Neural cell (in vitro differentiated cells): ENCODE results near the gene ALOX5. TPM values are rescaled to one million over a fixed set of nuclear protein-coding genes. Genes with fewer than 3 reads are reported as not detected.

Experiments
- H2AFZ ChIP-seq: fragments of 200-600, 300-800 bp; sonication (generic), shearing (Covaris generic); 2 replicates; pipeline ENCODE4 v1.6.0; 2014; ENCODE audit warnings: low read depth, mild to moderate bottlenecking, antibody characterized with exemption, low read length, moderate library complexity
- H3F3A ChIP-seq: fragments of 200-600 bp; shearing (Covaris generic); 2 replicates; pipeline ENCODE4 v1.6.1; 2016; ENCODE audit warnings: mild to moderate bottlenecking, moderate library complexity, mixed read lengths, antibody characterized with exemption, low read length; ENCODE audit not compliant: insufficient read depth, poor library complexity, severe bottlenecking
- H3K27ac ChIP-seq: fragments of 200-600, 300-800 bp; sonication (generic), shearing (Covaris generic); 2 replicates; pipeline ENCODE4 v1.5.1; 2014; ENCODE audit warnings: mild to moderate bottlenecking, low read length, moderate library complexity
- H3K27me3 ChIP-seq: fragments of 300-800, 200-600 bp; sonication (generic), shearing (Covaris generic); 2 replicates; pipeline ENCODE4 v1.6.0; 2014; ENCODE audit warnings: mild to moderate bottlenecking, low read depth, low read length, moderate library complexity; ENCODE audit not compliant: insufficient read depth
- H3K36me3 ChIP-seq: fragments of 300-800, 200-600 bp; sonication (generic), shearing (Covaris generic); 2 replicates; pipeline ENCODE4 v1.5.1; 2014; ENCODE audit warnings: mild to moderate bottlenecking, antibody characterized with exemption, low read length, moderate library complexity; ENCODE audit not compliant: insufficient read depth
- H3K4me2 ChIP-seq: fragments of 300-800, 200-600 bp; sonication (generic), shearing (Covaris generic); 2 replicates; pipeline ENCODE4 v1.6.0; 2014; ENCODE audit warnings: mild to moderate bottlenecking, low read length
- H3K4me3 ChIP-seq: fragments of 300-800, 200-600 bp; sonication (generic), shearing (Covaris generic); 2 replicates; pipeline ENCODE4 v1.5.1; 2014; ENCODE audit warnings: mild to moderate bottlenecking, low read length, moderate library complexity
- H3K79me2 ChIP-seq: fragments of 200-600 bp; shearing (Covaris generic); replicated peaks from 2 replicates; pipeline ENCODE4 v1.6.0; 2014; ENCODE audit warnings: mild to moderate bottlenecking, low read length, moderate library complexity; ENCODE audit not compliant: insufficient read depth
- H3K9ac ChIP-seq: fragments of 300-800, 200-600 bp; sonication (generic), shearing (Covaris generic); 2 replicates; pipeline ENCODE4 v1.6.1; 2016; ENCODE audit warnings: mild to moderate bottlenecking, low read length, mixed read lengths
- H3K9me2 ChIP-seq: fragments of 200-600 bp; shearing (Covaris generic); 2 replicates; pipeline ENCODE4 v1.6.1; 2016; ENCODE audit warnings: mild to moderate bottlenecking, low read length, mixed read lengths; ENCODE audit not compliant: insufficient read depth
- H3K9me3 ChIP-seq: fragments of 200-600, 300-800 bp; sonication (generic), shearing (Covaris generic); 2 replicates; pipeline ENCODE4 v1.6.1; 2016; ENCODE audit warnings: mild to moderate bottlenecking, mixed run types, low read length, moderate library complexity, mixed read lengths
- H4K20me1 ChIP-seq: fragments of 200-600 bp; shearing (Covaris generic); 2 replicates; pipeline ENCODE4 v1.6.1; 2016; ENCODE audit warnings: mild to moderate bottlenecking, mixed run types; ENCODE audit not compliant: insufficient read depth
- CTCF ChIP-seq: fragments of 450-650 bp; IDR thresholded peaks from 2 replicates; pipeline ENCODE4 v1.5.1; 2014; ENCODE audit warnings: antibody characterized with exemption, mild to moderate bottlenecking, moderate library complexity; ENCODE audit not compliant: poor library complexity, severe bottlenecking
- EP300 ChIP-seq: fragments of 450-650 bp; conservative IDR thresholded peaks from 2 replicates; pipeline ENCODE4 v1.6.1; 2014; ENCODE audit warnings: antibody characterized with exemption, mild to moderate bottlenecking, moderate library complexity; ENCODE audit not compliant: poor library complexity, severe bottlenecking
- EZH2 ChIP-seq: fragments of 200-600, 300-800 bp; shearing (Covaris generic), sonication (generic); IDR thresholded peaks from 2 replicates; pipeline ENCODE4 v1.6.1; 2014; ENCODE audit warnings: antibody characterized with exemption, low read length, borderline replicate concordance, mild to moderate bottlenecking; ENCODE audit not compliant: insufficient read depth, poor library complexity, severe bottlenecking
- MXI1 ChIP-seq: fragments of 450-650 bp; conservative IDR thresholded peaks from 2 replicates; pipeline ENCODE4 v1.6.1; 2014; ENCODE audit warnings: antibody characterized with exemption, mild to moderate bottlenecking; ENCODE audit not compliant: poor library complexity, severe bottlenecking
- POLR2AphosphoS5 ChIP-seq: IDR thresholded peaks from 2 replicates; pipeline ENCODE4 v1.6.1; 2012
- RAD21 ChIP-seq: fragments of 450-650 bp; conservative IDR thresholded peaks from 2 replicates; pipeline ENCODE4 v1.6.1; 2014; ENCODE audit warnings: antibody characterized with exemption, mild to moderate bottlenecking, moderate library complexity
- SMC3 ChIP-seq: fragments of 450-650 bp; conservative IDR thresholded peaks from 2 replicates; pipeline ENCODE4 v1.6.1; 2014; ENCODE audit warnings: antibody characterized with exemption, mild to moderate bottlenecking, moderate library complexity; ENCODE audit not compliant: poor library complexity
- TAF1 ChIP-seq: IDR thresholded peaks from 2 replicates; pipeline ENCODE4 v1.6.1; 2012; ENCODE audit warnings: low read depth
- polyA plus RNA-seq: library from polyadenylated mRNA; depleted of rRNA; stranded (reverse); fragments of >200 nt; gene quantifications from 2 replicates; pipeline ENCODE4 v1.2.3, GENCODE V29; 2014
- TF ChIP-seq, protein P1 (sequence below): IDR thresholded peaks from 2 replicates; pipeline ENCODE4 v1.6.1; 2012; ENCODE audit warnings: borderline replicate concordance

ALOX5 gene
- polyA plus RNA-seq, 1 donor from 2014 or later: not detected

DNA sequence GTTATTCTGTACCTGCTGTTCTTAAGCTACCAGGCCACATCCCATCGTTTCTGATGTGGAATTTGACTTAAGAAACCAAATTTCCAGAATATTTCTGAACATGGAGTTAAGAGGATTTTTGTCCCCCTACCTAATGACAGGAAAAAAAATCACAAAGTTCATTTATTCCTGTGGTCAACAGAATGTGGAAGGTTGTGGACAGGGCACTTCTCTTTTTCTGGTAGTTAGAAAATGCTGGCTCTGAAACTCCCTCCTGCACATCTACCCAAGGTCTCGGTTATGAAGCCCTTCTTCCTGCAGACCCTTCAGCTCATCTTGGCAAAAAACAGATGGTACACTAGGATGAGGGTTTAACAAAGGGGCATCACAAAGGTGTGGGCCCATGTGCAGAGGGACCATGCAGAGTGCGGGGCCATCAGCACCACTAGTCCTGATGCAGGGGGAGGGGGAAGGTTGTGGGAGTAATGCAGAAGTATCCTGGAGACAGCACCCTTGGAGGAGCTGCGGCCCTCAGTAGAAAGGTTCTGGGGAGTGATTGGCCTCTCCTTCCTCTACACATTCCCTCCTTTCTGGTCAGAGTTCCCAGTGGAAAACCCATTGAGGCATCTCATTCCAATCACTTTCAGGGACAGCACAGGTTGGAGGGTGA lies 9.8 kb downstream of the ALOX5 start:
- no peaks in the 10 kb centered on the region for H3K36me3 ChIP-seq
- no peak overlapping the region for H3K9ac ChIP-seq
- no peak overlapping the region for H3K4me3 ChIP-seq
- no peak overlapping the region for H2AFZ ChIP-seq
- H3F3A ChIP-seq: no peaks in the 10 kb centered on the region
- no peaks in the 10 kb centered on the region for H3K79me2 ChIP-seq
- no peaks in the 10 kb centered on the region for H4K20me1 ChIP-seq
- H3K9me3 ChIP-seq: no peaks in the 10 kb centered on the region
- no peak for TF ChIP-seq MXI1
- TF ChIP-seq, protein P1, sequence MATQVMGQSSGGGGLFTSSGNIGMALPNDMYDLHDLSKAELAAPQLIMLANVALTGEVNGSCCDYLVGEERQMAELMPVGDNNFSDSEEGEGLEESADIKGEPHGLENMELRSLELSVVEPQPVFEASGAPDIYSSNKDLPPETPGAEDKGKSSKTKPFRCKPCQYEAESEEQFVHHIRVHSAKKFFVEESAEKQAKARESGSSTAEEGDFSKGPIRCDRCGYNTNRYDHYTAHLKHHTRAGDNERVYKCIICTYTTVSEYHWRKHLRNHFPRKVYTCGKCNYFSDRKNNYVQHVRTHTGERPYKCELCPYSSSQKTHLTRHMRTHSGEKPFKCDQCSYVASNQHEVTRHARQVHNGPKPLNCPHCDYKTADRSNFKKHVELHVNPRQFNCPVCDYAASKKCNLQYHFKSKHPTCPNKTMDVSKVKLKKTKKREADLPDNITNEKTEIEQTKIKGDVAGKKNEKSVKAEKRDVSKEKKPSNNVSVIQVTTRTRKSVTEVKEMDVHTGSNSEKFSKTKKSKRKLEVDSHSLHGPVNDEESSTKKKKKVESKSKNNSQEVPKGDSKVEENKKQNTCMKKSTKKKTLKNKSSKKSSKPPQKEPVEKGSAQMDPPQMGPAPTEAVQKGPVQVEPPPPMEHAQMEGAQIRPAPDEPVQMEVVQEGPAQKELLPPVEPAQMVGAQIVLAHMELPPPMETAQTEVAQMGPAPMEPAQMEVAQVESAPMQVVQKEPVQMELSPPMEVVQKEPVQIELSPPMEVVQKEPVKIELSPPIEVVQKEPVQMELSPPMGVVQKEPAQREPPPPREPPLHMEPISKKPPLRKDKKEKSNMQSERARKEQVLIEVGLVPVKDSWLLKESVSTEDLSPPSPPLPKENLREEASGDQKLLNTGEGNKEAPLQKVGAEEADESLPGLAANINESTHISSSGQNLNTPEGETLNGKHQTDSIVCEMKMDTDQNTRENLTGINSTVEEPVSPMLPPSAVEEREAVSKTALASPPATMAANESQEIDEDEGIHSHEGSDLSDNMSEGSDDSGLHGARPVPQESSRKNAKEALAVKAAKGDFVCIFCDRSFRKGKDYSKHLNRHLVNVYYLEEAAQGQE: no peak
- TF ChIP-seq EP300: no peak
- no peak for TF ChIP-seq POLR2AphosphoS5
- TF ChIP-seq EZH2: no peak
- H3K9me2 ChIP-seq: no peaks in the 10 kb centered on the region
- no peaks in the 10 kb centered on the region for H3K27me3 ChIP-seq
- no peak overlapping the region for H3K27ac ChIP-seq
- no peak overlapping the region for H3K4me2 ChIP-seq

GRCh38 chr10:45386657-45387056 lies 12.6 kb downstream of the ALOX5 start:
- no peaks in the 10 kb centered on the region for H3K79me2 ChIP-seq
- no peak overlapping the region for H2AFZ ChIP-seq
- H3K9ac ChIP-seq: no peak overlapping the region
- no peaks in the 10 kb centered on the region for H3F3A ChIP-seq
- H3K27me3 ChIP-seq: no peaks in the 10 kb centered on the region
- H3K9me2 ChIP-seq: no peaks in the 10 kb centered on the region
- no peak overlapping the region for H3K4me3 ChIP-seq
- H3K36me3 ChIP-seq: no peaks in the 10 kb centered on the region
- H3K9me3 ChIP-seq: no peaks in the 10 kb centered on the region
- TF ChIP-seq CTCF: no peak
- TF ChIP-seq RAD21: no peak
- no peak for TF ChIP-seq SMC3
- TF ChIP-seq, protein P1: no peak
- TF ChIP-seq EP300: no peak
- TF ChIP-seq TAF1: no peak
- TF ChIP-seq MXI1: no peak
- TF ChIP-seq EZH2: no peak
- no peak for TF ChIP-seq POLR2AphosphoS5
- no peak overlapping the region for H3K27ac ChIP-seq
- H4K20me1 ChIP-seq: no peaks in the 10 kb centered on the region
- no peak overlapping the region for H3K4me2 ChIP-seq
